GM20000 (cell line): ENCODE data around the gene FRMD4B.

Experiments used
- DNase-seq: peaks from one replicate; pipeline ENCODE4 v3.0.0; 2012; ENCODE audit warnings: low spot score
- CTCF ChIP-seq: IDR thresholded peaks from 2 replicates; pipeline ENCODE4 v1.5.1; 2012; ENCODE audit warnings: mild to moderate bottlenecking, control low read depth; ENCODE audit errors: extremely low read depth, missing control alignments

FRMD4B gene

DNA sequence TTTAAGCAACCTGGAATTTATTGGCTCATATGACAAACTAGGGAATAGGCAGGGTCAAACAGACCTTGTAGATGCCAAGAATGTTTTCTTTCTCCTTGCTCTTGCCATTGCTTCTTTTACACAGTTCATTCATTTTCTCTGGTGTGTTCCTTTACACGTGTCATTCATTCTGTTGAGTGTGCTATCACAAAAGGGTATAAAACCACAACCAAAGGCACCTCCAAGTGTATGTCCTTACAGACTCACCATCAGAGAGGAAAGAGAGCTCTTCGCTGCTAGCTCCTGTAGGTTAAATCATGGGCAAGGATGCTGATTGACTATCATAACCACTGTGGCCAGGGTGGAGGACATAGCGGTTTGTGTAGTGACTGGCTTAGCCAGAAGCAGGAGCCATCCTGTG lies 19.2 kb upstream of the FRMD4B start:
- no peak for DNase-seq
- TF ChIP-seq CTCF = no peak

- TF ChIP-seq CTCF = no peak
- DNase-seq = no peak
Observed at GRCh38 chr3:69403454-69403853, 17.6 kb upstream of the FRMD4B start.

GRCh38 chr3:69400683-69401082 lies 14.8 kb upstream of the FRMD4B start:
- no peak for TF ChIP-seq CTCF
- no peak for DNase-seq

- TF ChIP-seq CTCF = no peak
Observed at GRCh38 chr3:69392850-69393249, 7.0 kb upstream of the FRMD4B start.

GRCh38 chr3:69392415-69392814 lies 6.5 kb upstream of the FRMD4B start:
- DNase-seq = no peak
- TF ChIP-seq CTCF = no peak

More at GRCh38 chr3:69392850-69393249, 7.0 kb upstream of the FRMD4B start:
- no peak for DNase-seq

DNA sequence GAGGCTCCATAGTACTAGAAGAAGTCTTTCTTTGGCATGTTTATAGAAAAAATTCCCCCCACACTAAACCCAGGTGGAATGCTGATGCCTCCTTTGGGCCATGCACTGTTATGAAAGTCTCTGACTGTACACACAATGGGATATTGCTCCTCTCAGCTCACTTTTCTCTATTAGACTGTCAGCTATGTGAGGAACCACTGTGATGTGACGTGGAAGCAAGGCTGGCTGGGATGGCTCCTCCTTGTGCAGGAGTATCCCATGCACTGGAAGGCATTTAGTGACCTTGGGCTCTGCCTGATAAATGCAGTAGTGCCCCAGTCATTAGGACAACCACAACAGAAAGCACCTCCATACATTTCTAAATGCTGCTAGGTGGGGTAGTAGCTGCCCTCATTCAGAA lies 5.7 kb upstream of the FRMD4B start:
- no peak for DNase-seq
- no peak for TF ChIP-seq CTCF

GRCh38 chr3:69390771-69391170 lies 4.9 kb upstream of the FRMD4B start:
- DNase-seq = no peak
- no peak for TF ChIP-seq CTCF
